Ramos (cell line): ENCODE measurements around the gene GMDS.

ENCODE experiments used
- in situ Hi-C: fragments of 300-500 bp; cut with MboI; formaldehyde crosslinking; loops from one replicate; pipeline ENCODE4 v1.14.3; 2022; ENCODE audit warnings: low sequenced_read_pairs; ENCODE audit not compliant: unreplicated experiment

GMDS gene

DNA sequence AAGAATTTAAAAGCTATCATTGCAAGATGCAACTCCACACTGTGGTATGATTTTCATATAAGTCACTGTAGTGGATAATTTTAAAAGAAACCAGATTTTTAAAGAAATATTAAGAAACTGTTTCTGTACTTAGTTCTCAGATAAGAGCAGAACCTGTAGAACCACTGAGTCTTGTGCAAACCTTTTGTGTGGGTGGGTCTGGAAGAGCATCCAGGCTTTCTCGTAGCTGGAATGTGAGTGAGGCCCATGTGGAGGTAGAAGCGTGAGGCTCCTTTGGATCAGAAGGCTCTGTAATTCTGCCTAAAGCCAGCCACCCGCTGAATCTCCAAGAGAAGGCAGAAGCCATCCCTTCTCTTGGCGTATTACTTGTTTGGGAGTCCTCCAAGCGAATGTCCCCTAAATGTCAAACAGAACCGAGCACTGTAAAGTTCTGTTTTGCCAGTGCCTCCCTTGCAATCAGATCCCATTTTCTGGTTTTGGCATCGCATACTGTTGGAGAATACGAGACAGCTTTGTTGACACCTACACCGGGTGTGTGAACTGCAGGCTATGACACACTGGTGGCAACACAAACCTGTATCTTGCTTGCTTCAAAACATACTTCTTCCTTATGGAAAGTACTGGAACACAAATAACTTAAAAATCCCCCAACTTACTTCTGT is 447.0 kb downstream of the GMDS start:
- in situ Hi-C loops: no loop called here

DNA sequence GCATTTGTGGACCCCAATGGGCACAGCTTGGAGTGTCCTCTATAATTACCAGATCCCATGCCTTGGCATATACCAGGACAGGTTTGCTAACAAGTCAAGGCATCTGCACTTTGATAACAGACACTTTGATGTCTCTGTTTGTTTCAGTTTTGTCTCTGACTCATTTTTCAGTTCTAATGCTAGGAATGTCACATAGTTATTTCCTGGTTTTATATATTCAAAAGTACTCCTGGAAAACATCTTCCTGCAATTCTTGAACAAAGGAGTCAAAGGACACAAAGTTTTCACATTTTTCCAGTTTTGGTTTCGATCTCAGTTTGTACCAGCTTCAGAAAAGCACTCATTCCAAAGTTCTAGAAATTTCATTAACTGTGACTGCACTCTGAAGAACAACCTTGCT is 447.6 kb downstream of the GMDS start:
- in situ Hi-C loops: no loop called here

GRCh38 chr6:1796706-1797529 is 448.5 kb downstream of the GMDS start:
- in situ Hi-C loops: no loop called here

DNA sequence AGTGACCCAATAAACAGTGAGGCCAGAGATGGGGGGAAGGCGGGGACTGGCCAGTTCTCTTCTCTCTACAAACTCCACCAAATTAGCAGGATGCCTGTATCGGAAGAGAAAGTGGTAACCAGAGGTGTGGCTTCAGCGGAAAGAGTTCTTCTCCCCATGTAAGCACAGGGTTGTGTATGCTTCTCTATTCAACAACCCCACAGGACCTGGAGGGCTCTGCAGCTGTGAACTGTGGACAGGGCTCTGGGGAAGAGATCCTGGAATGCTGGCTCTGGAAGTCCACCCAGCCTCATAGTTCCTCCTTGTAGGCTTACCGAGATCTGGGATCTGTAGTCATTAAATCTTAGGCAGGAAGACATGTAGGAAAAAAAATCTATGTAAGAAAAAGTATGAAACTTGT is 449.5 kb downstream of the GMDS start:
- in situ Hi-C loops: no loop called here

- in situ Hi-C loops: no loop called here
Observed at GRCh38 chr6:1792989-1793388, 452.4 kb downstream of the GMDS start.

- in situ Hi-C loops: no loop called here
Observed at GRCh38 chr6:1790684-1791083, 454.7 kb downstream of the GMDS start.

DNA sequence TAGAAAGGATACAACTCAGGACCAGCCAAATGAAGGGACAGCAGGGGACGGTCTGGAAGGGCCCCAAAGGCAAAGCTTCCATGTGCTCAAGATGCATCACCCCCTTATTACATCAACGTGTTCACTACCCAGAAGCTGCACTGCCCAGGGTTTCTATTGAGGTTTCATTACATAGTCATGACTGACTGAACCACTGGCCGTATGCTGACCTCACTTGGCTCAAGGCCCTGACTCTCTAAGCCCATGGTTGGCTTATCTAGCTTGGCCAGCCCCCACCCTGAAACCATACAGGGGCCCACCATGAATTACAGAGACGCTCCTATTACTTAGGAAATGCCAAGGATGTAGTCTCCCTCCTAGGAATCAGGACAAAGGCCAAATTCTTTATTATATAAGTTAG is 456.3 kb downstream of the GMDS start:
- in situ Hi-C loops: no loop called here

DNA sequence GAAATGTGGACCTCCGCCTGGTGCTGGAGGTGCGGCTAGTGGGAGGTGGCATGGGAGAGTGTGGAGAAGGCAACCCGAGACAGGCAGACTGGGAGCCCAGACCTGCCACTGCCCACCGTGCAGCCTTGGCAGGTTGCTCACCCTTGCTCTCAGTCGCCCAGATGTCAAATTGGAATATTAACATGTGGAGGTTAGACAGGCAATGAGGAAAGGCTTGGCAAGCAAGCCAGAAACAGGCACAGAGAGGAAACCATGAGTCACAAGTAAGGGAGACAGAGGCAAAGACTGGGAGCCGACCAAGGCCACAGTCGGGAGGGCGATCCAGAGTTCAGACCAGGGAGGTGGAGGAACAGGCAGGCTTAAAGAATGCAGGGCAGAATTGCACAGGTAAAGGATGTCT is 457.5 kb downstream of the GMDS start:
- in situ Hi-C loops: no loop called here

- in situ Hi-C loops: no loop called here
Observed at GRCh38 chr6:1786455-1787453, 458.7 kb downstream of the GMDS start.

GRCh38 chr6:1784422-1784884 is 461.0 kb downstream of the GMDS start:
- in situ Hi-C loops: no loop called here

GRCh38 chr6:1781817-1782184 is 463.6 kb downstream of the GMDS start:
- in situ Hi-C loops: no loop called here

DNA sequence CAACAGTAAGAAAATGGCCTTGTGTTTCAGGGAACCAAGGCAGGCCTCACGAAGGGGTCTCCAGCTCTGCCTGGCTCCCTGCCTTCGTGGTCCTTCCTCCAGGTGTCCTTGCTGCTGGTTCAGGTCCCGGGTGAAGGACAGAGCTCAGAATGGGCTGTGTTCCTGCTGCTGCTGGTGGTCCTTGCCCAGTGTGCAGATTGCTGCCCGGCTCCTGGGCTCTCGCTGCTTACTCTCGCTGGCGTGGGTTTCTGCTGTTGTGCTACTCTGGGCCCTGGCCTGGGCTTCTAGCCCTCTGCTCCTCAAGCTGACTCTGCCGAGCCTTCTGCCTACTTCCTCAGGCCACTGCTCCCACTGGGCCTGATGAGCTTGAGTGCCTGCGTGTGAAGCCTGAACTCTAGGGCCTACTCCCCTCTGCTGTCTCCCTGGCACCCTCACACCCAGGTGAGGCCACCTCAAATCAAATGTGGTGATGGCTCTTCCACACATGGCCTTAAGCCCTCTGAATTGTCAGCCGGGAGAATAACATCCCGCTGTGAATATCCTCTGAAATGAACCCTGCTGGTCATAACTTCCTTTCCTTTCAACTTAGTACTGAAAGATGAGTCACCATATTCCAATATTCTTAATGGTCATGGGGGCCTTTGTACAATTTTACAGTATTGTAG is 464.1 kb downstream of the GMDS start:
- in situ Hi-C loops: no loop called here

DNA sequence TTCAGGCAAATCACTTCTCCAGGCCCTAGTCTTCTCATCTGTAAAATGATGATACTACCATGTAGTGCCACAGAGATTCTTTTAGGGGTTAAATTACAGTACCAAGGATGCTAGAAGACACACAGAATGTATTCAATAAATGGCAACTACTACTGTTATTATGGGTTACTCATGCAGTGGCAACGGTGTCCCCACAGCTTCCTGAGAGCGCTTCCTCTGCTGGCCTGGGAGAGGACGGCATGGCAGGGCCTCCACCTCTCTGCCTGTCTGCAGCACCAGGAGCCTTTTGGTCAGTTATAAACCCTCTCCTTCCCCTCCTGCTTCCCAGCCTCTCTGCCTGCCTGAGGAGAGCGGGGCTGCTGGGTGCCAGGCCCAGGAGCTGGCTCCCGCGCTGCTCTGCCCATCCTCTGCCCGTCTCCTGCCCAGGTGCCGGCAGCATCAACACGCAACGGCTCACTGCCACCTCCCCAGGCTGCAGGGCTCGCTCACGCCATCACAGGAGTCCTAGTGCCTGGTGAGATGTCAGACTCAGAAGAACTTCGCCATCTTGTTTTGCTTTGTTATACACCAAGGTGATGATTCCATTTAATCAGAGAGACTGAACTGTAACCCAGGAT is 465.0 kb downstream of the GMDS start:
- in situ Hi-C loops: no loop called here

DNA sequence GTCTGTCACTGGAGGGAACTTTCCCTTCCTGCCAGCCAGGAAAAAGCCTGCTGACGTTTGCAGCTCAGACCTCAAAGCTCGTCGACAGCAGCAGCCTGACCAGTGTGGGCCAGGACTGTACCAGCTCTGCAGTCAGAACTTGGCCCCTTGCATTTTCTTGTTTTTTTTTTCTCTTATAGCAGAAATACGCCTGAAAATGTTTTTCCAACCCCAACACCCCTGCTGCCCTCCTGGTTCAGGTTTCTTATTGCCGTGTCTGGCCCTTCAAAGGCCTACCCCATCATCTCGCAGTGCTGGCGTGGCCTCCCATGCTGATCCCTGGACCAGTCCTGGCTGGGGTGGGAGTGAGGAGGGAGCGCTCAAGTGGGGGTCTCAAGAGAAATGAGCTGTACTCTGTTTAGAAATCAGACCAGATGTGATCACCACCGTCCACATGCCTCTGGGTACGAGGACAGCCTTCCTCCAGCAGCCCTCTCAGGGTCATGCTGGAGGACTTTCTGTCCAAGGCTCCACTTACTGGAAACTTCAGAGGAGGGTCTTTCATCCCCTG is 466.6 kb downstream of the GMDS start:
- in situ Hi-C loops: no loop called here

GRCh38 chr6:1777921-1778685 is 467.3 kb downstream of the GMDS start:
- in situ Hi-C loops: no loop called here

GRCh38 chr6:1775441-1775840 is 470.0 kb downstream of the GMDS start:
- in situ Hi-C loops: no loop called here

- in situ Hi-C loops: no loop called here
Observed at GRCh38 chr6:1774226-1774915, 471.0 kb downstream of the GMDS start.

DNA sequence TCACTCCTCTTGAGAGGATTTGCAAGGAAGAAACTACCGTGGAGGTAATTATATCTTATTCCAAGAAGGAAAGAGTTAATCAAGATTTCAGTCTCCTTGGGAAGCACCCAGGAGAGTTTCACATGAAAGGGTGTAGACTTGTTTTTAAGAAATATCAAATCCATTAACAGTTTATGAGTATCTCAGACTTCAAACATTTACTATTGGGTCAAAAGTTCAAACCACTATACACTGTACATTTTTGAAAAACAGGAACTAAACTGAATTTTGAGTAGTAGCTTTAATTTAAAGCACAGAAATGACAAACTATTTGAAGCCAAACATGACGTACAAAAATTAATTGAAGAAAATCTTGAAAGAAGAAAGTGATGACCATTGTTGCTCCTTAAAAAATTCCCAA is 471.7 kb downstream of the GMDS start:
- in situ Hi-C loops: no loop called here
